ENCODE results near the gene SUGCT. TPM values are rescaled to one million over a fixed set of nuclear protein-coding genes. Genes with fewer than 3 reads are reported as not detected.

Gene SUGCT
- total RNA-seq, 4 donors from 2014 or later, result 7.8 to 15.0 (median 12.8) TPM

DNA sequence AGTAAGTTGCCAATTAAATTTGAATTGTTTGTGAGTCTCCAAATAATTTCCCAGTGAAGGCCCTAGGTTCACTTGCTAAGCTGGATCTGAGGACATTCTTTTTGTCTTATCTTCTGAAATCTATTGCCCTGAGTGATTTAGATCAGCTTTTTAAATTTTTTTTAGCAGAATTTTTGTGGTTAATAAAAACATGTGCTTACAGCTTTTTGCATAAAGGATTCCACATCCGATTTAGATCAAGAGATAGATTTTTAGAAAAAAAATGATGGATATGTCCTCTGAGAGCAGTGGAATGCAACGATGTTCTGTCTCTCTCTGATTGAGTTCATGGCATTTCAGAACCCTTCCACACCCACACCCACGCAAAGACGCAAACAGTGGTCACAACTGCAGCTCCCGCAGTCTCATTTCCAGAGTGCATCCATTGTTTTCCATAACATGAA, 358.8 kb downstream of the SUGCT start:
- 74% methylated on average over 5 of the region's 5 CpGs for WGBS
- intact Hi-C loops (cut with DNase I), result no loop called here

DNA sequence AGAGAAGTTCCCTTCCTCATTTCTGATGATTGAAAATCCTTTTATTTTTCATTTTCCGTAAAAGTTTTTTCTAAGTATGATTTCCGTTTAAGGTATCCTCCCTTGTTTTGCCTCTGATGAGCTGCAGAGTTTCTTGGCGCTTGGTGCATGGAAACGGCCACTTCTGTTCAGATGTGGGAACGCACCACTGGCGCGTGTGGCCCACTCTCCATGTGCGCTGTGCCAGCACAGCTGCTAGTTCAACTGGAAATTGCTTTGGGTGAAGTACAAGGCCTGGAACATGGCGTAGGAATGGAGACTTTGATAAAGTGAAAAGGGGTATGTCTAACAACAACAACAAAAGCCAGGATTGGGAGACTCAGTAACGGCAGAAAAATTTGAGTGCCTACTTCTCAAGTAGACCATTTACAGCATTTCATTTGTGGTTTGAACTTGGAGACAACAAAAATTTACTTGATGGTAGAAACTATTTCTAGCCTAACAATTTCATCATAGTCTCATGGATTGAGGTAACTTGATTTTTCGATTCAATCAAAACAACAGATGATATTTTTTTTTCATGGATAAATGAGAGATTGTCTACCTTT, 364.2 kb downstream of the SUGCT start:
- H3K4me3 ChIP-seq, result no peak overlapping the region
- no peaks in the 10 kb centered on the region for H3K27me3 ChIP-seq
- no peak for DNase-seq (ENCODE audit: extremely low spot score)
- H3K4me1 ChIP-seq, result no peaks in the 10 kb centered on the region
- no peak for TF ChIP-seq POLR2AphosphoS5 (IDR thresholded peaks at IDR 0.05)
- no peak for TF ChIP-seq POLR2A (IDR thresholded peaks at IDR 0.05; ENCODE audit: low read depth)
- TF ChIP-seq EP300 (IDR thresholded peaks at IDR 0.05), result no peak
- TF ChIP-seq, protein P1, sequence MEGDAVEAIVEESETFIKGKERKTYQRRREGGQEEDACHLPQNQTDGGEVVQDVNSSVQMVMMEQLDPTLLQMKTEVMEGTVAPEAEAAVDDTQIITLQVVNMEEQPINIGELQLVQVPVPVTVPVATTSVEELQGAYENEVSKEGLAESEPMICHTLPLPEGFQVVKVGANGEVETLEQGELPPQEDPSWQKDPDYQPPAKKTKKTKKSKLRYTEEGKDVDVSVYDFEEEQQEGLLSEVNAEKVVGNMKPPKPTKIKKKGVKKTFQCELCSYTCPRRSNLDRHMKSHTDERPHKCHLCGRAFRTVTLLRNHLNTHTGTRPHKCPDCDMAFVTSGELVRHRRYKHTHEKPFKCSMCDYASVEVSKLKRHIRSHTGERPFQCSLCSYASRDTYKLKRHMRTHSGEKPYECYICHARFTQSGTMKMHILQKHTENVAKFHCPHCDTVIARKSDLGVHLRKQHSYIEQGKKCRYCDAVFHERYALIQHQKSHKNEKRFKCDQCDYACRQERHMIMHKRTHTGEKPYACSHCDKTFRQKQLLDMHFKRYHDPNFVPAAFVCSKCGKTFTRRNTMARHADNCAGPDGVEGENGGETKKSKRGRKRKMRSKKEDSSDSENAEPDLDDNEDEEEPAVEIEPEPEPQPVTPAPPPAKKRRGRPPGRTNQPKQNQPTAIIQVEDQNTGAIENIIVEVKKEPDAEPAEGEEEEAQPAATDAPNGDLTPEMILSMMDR (IDR thresholded peaks at IDR 0.05), result no peak
- WGBS, result 95% methylated on average over 11 of the region's 11 CpGs
- H3K36me3 ChIP-seq, result no peaks in the 10 kb centered on the region
- H3K9me3 ChIP-seq, result no peaks in the 10 kb centered on the region
- H3K27ac ChIP-seq (replicated peaks in 1 of 4), result no peak overlapping the region
- intact Hi-C loops (cut with DNase I), result no loop called here

More for the DNA sequence above, 358.8 kb downstream of the SUGCT start:
- Histone ChIP-seq H3K36me3 (no peaks in the 10 kb centered on the region), H3K9me3 (peaks cover 0 to under 1% (median 0%) of the 10 kb centered on the region in 4 donors), H3K4me3 (no peak overlapping the region), H3K27me3 (no peaks in the 10 kb centered on the region), H3K27ac (replicated peaks in 1 of 4) (no peak overlapping the region), H3K4me1 (peaks cover 0 to 5% (median 2%) of the 10 kb centered on the region in 4 donors)
- TF ChIP-seq POLR2AphosphoS5 (IDR thresholded peaks at IDR 0.05), result no peak
- no peak for TF ChIP-seq EP300 (IDR thresholded peaks at IDR 0.05)
- no peak for TF ChIP-seq POLR2A (IDR thresholded peaks at IDR 0.05; ENCODE audit: low read depth)
- TF ChIP-seq, protein P1 (IDR thresholded peaks at IDR 0.05), result no peak
- no peak for DNase-seq (ENCODE audit: extremely low spot score)

DNA sequence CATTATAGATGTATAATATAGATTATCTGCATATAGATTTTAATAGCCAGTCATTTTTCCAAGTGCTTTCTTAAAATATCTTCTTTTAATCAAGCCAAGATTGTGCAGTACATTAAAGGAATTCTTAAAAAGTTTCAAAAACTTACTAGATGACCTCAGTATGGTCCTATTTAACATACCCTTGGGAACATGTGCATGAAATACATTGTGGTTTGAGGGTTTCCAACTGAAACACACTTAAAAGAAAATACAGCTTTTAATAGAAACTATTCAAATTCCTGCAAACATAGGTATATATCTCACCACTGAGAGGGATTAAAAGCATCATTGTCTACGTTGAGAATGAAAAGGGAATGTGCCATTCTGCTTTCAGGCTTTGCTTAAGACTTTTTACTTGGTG, 364.9 kb downstream of the SUGCT start:
- TF ChIP-seq POLR2A (IDR thresholded peaks at IDR 0.05; ENCODE audit: low read depth) (no peak), POLR2AphosphoS5 (IDR thresholded peaks at IDR 0.05) (no peak), EP300 (IDR thresholded peaks at IDR 0.05) (no peak)
- TF ChIP-seq, protein P1 (IDR thresholded peaks at IDR 0.05), result no peak
- Histone ChIP-seq H3K4me3 (no peak overlapping the region), H3K9me3 (no peaks in the 10 kb centered on the region), H3K27me3 (no peaks in the 10 kb centered on the region), H3K36me3 (no peaks in the 10 kb centered on the region), H3K4me1 (no peaks in the 10 kb centered on the region), H3K27ac (replicated peaks in 1 of 4) (no peak overlapping the region)
- intact Hi-C loops (cut with DNase I), result no loop called here
- 59% methylated on average over 1 of the region's 1 CpG for WGBS
- DNase-seq (ENCODE audit: extremely low spot score), result no peak

DNA sequence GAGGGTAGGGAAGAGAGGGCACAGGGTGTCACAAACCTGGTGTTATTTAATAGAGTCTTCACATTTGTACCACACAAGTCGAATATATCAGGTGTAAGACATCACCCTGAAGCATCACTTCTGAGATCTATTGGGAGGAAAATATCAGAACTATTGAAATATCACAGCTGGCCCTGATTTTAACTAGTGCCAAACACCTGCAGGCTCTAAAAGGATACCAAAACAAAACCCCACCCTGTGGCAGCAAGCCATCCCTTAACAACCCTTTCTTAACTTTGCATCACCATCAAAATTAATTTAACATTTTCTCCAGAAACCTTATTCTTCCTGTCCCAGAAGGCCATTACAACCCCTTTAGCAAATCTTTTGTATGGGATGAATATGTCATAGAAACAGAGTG, 365.4 kb downstream of the SUGCT start:
- no peaks in the 10 kb centered on the region for H3K27me3 ChIP-seq
- no peak overlapping the region for H3K27ac ChIP-seq (replicated peaks in 1 of 4)
- TF ChIP-seq POLR2AphosphoS5 (IDR thresholded peaks at IDR 0.05), result no peak
- TF ChIP-seq, protein P1 (IDR thresholded peaks at IDR 0.05), result no peak
- no peak for TF ChIP-seq EP300 (IDR thresholded peaks at IDR 0.05)
- TF ChIP-seq POLR2A (IDR thresholded peaks at IDR 0.05; ENCODE audit: low read depth), result no peak
- H3K9me3 ChIP-seq, result no peaks in the 10 kb centered on the region
- 65% methylated on average over 1 of the region's 1 CpG for WGBS
- intact Hi-C loops (cut with DNase I), result no loop called here
- no peak overlapping the region for H3K4me3 ChIP-seq
- no peaks in the 10 kb centered on the region for H3K36me3 ChIP-seq
- no peaks in the 10 kb centered on the region for H3K4me1 ChIP-seq
- no peak for DNase-seq (ENCODE audit: extremely low spot score)

DNA sequence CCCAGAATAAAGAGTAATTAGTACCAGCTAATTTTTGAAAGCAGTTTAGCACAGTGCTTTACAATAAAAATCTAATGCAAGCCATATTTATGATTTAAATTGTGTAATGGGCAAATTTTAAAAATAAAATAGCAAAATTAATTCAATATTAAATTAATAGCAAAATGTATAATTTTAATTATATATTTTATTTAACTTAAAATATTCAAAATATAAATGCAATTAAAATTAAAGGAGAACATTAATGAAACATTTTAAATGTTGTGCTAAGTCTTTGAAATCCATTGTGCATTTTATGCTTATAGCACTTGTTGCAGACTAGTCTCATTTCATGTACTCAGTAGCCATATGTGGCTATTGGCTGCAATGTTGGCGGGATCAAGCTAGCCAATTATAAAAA, 367.6 kb downstream of the SUGCT start:
- Histone ChIP-seq H3K4me1 (no peaks in the 10 kb centered on the region), H3K4me3 (no peak overlapping the region), H3K9me3 (peaks cover 0 to 11% (median 0%) of the 10 kb centered on the region in 4 donors), H3K27me3 (no peaks in the 10 kb centered on the region), H3K36me3 (no peaks in the 10 kb centered on the region), H3K27ac (replicated peaks in 1 of 4) (no peak overlapping the region)
- TF ChIP-seq, protein P1 (IDR thresholded peaks at IDR 0.05), result no peak
- TF ChIP-seq POLR2A (IDR thresholded peaks at IDR 0.05; ENCODE audit: low read depth), result no peak
- no peak for TF ChIP-seq POLR2AphosphoS5 (IDR thresholded peaks at IDR 0.05)
- no peak for TF ChIP-seq EP300 (IDR thresholded peaks at IDR 0.05)
- intact Hi-C loops (cut with DNase I), result no loop called here
- WGBS, result 88% methylated on average over 1 of the region's 1 CpG
- no peak for DNase-seq (ENCODE audit: extremely low spot score)

All from esophagus muscularis mucosa (tissue), 4 donors.